HUES48 (cell line): ENCODE data around the gene SFTPA1.
A peak's percentile ranks its signal among the peaks of the same experiment; 100 is the strongest.
"Not testable (repeated sequence)": the region's sequence is repeated elsewhere in the genome, so short reads cannot be mapped to it uniquely, and the experiment has no call there.

Source experiments
- H3K27ac ChIP-seq: one replicate; pipeline ENCODE4 v1.7.0; 2013; ENCODE audit warnings: low read depth, low read length, inconsistent platforms
- H3K27me3 ChIP-seq: 2 replicates; pipeline ENCODE4 v1.6.1; 2013; ENCODE audit warnings: mild to moderate bottlenecking, low read length; ENCODE audit not compliant: control insufficient read depth, insufficient read depth
- H3K36me3 ChIP-seq: 2 replicates; pipeline ENCODE4 v1.6.1; 2013; ENCODE audit warnings: low read length; ENCODE audit not compliant: control insufficient read depth, insufficient read depth
- H3K4me1 ChIP-seq: 2 replicates; pipeline ENCODE4 v1.6.1; 2013; ENCODE audit warnings: mild to moderate bottlenecking, low read length; ENCODE audit not compliant: control insufficient read depth, insufficient read depth
- H3K4me3 ChIP-seq: 2 replicates; pipeline ENCODE4 v1.5.1; 2013; ENCODE audit warnings: mild to moderate bottlenecking, low read depth, low read length
- H3K9ac ChIP-seq: 2 replicates; pipeline ENCODE4 v1.6.1; 2013; ENCODE audit warnings: mild to moderate bottlenecking, low read depth, low read length, moderate library complexity
- H3K9me3 ChIP-seq: 2 replicates; pipeline ENCODE4 v1.6.1; 2013; ENCODE audit warnings: low read length; ENCODE audit not compliant: control insufficient read depth, insufficient read depth

SFTPA1 gene

DNA sequence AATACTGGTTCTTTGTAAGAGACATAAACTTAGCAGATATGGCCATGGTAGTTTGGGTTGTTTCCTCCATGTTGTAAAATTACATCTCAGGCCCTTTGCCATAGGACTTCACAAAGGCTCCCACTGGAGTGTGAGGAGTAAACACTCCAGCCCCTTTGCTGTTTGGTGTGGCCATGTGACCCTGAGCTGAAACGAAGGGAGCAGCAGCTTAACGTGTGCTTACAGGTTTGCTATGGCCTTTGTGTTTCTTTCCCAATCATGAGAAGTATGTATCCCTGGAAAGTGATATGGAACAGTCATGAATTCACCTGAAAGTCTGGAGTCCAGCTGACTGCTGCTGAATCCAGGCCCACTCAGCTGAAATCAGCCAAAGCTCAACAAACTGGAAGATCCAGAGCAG lies 23.8 kb upstream of the SFTPA1 start:
- Histone ChIP-seq H3K27ac (no peak overlapping the region), H3K9ac (no peak overlapping the region), H3K36me3 (no peaks in the 10 kb centered on the region), H3K27me3 (peaks cover 3% of the 10 kb centered on the region; the same call in 1 of the 2 replicates), H3K4me1 (no peaks in the 10 kb centered on the region), H3K4me3 (no peak overlapping the region), H3K9me3 (no peaks in the 10 kb centered on the region)

DNA sequence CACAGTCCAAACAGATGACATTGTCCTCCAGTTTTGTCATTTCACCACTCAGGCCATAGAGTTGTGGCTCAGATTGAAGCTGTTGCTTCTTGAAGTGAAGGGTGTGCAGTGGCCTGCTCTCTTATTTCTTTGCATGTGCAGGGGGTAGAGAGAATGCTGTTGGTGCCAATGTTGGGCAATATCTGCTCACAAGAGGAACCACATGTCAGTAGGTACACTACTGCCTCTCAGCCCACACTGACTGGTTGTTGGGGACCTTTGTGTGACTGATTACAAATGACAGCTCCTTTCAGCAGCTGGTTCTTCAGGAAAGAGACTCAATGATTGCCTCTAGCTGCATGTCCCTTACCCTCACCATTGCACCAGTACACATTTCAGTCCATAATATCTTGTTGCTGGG lies 21.9 kb upstream of the SFTPA1 start:
- no peaks in the 10 kb centered on the region for H3K4me1 ChIP-seq
- no peaks in the 10 kb centered on the region for H3K9me3 ChIP-seq
- H3K27ac ChIP-seq: no peak overlapping the region
- no peak overlapping the region for H3K4me3 ChIP-seq
- H3K36me3 ChIP-seq: no peaks in the 10 kb centered on the region
- H3K27me3 ChIP-seq: peaks cover 3% of the 10 kb centered on the region; the same call in 1 of the 2 replicates
- H3K9ac ChIP-seq: no peak overlapping the region

DNA sequence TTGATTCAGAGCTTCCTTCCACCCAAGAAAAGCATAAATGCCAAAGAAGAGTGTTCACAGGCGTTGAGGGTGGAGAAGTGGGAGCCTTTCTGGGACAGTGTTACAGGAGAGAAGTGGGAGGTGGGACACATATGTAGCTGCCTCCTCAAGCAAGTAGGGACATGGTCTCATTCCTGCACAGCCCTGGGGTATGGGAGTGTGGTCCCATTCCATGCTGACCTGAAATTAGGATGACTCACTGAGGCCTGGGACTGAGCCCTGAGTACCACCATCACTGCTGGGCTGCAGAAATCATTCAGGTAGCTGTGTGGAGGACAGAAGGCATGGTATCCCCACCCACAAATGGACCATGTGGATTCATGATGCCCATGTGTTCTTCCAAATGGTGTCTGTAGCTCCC lies 17.4 kb upstream of the SFTPA1 start:
- Histone ChIP-seq H3K4me1 (no peaks in the 10 kb centered on the region), H3K36me3 (no peaks in the 10 kb centered on the region), H3K4me3 (no peak overlapping the region), H3K27ac (no peak overlapping the region), H3K27me3 (no peaks in the 10 kb centered on the region), H3K9ac (no peak overlapping the region), H3K9me3 (peaks cover 17% of the 10 kb centered on the region)

DNA sequence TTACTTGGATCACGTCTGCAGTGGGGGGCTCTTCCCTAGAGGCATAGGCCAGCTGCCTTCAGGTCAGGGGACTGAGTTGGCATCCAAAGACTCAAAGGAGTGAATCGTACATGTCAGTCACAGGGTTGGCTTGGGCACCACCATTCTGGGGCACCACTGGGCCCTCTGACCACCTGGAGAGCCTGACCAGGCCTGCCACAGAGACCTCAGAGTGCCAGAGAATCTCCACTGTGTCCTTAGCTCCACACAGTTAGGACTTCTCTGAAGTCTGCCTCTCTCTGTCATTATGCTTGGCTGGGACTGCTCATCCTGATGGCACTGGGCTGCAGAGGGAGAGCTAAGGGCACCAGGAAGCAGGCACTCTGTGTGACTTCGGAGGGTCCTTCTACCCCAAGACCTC lies 16.2 kb upstream of the SFTPA1 start:
- not testable (repeated sequence) for H3K9ac ChIP-seq, H3K27me3 ChIP-seq, H3K36me3 ChIP-seq, H3K4me1 ChIP-seq, H3K4me3 ChIP-seq, H3K27ac ChIP-seq
- peaks cover 26% of the 10 kb centered on the region for H3K9me3 ChIP-seq

DNA sequence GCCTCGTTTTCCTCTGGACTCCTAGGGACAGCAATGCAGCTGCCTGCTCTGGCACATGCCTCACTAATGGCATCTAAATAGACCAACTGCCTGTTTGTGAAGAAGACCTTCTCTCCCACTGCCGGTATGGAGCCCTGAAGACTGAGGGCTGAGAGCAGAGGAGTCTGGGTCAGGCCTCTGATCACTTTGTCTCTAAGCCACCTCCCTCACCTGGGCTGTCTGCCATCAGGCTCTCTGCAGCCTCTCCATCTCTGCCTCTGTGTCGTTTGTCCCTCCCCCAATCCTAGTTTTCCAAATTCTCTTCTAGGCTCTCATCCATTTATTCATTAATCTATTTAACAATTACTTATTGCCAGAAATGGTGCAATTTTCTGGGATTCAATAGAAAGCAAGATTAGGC lies 15.2 kb upstream of the SFTPA1 start:
- H3K36me3 ChIP-seq: no peaks in the 10 kb centered on the region
- no peak overlapping the region for H3K4me3 ChIP-seq

DNA sequence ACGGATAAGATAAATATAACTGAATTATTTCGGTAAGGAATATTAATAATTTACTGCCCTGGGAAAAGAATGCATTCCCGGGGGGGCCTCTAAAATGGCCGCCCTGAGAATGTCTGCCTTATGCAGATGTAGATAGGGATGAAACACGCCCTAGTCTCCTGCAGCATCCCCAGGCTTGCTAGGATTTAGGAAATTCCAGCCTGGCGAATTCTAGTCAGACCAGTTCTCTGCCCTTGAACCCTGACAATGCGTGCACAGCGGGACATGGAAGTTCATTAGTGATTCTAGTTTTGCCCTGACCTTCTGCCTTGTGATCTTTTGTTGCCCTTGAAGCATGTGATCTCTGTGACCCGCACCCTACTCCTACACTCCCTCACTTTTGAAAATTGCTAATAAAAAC lies 11.1 kb upstream of the SFTPA1 start:
- not testable (repeated sequence) for H3K36me3 ChIP-seq, H3K4me3 ChIP-seq, H3K27me3 ChIP-seq, H3K9ac ChIP-seq
- peaks cover 14% of the 10 kb centered on the region; the same call in 1 of the 2 replicates for H3K4me1 ChIP-seq
- H3K27ac ChIP-seq: peak overlapping the region; percentile 57
- peaks cover 26% of the 10 kb centered on the region for H3K9me3 ChIP-seq

More for the DNA sequence above, 15.2 kb upstream of the SFTPA1 start:
- H3K9ac ChIP-seq: no peak overlapping the region
- H3K9me3 ChIP-seq: peaks cover 26% of the 10 kb centered on the region
- H3K27me3 ChIP-seq: no peaks in the 10 kb centered on the region
- H3K27ac ChIP-seq: no peak overlapping the region
- H3K4me1 ChIP-seq: peaks cover 6% of the 10 kb centered on the region; the same call in 1 of the 2 replicates

DNA sequence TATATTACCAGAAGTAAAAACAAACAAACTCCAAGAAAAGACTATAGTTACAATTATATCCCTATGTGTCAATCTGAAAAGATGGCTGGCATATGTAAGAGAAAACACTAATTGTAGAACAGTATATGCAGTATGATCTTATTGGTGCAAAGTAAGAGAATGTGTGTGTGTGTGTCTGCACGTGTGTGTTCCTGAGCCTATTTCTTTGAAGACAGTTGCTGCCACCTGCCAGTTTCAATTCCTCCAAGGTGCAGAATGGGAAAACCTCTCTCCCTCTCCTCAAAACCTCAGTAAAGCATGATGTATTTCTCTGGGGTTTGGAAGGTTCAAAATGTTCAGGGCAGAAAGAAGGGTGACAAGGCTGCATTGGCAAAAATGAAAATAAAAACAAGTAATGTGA lies 8.8 kb upstream of the SFTPA1 start:
- H3K9ac ChIP-seq: no peak overlapping the region
- H3K27me3 ChIP-seq: no peaks in the 10 kb centered on the region
- H3K36me3 ChIP-seq: no peaks in the 10 kb centered on the region
- peaks cover 23% of the 10 kb centered on the region for H3K9me3 ChIP-seq
- peaks cover 14% of the 10 kb centered on the region; the same call in 1 of the 2 replicates for H3K4me1 ChIP-seq
- no peak overlapping the region for H3K27ac ChIP-seq
- H3K4me3 ChIP-seq: no peak overlapping the region

DNA sequence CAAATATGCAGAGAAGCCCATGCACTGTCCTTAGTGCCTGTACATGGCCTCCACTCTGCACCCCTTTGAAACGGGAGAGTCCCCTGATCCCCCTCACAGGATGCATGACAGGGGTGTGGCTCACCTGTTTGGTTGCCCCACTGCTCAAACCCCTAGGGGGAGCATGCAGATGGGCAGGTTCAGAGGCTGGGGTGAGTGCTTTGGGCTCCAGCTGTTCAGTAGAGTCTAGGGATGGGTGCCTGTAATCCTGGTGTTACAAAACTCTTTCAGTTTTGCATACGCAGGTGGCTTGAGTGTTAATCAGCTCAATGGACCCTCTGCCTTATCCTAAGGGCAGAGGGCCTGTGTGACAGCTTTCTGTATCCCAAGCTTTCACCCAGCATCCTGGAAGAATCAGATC lies 7.8 kb upstream of the SFTPA1 start:
- Histone ChIP-seq H3K9ac (no peak overlapping the region), H3K4me3 (no peak overlapping the region), H3K36me3 (no peaks in the 10 kb centered on the region), H3K27ac (no peak overlapping the region), H3K27me3 (no peaks in the 10 kb centered on the region), H3K4me1 (peaks cover 14% of the 10 kb centered on the region; the same call in 1 of the 2 replicates), H3K9me3 (peaks cover 13% of the 10 kb centered on the region)

DNA sequence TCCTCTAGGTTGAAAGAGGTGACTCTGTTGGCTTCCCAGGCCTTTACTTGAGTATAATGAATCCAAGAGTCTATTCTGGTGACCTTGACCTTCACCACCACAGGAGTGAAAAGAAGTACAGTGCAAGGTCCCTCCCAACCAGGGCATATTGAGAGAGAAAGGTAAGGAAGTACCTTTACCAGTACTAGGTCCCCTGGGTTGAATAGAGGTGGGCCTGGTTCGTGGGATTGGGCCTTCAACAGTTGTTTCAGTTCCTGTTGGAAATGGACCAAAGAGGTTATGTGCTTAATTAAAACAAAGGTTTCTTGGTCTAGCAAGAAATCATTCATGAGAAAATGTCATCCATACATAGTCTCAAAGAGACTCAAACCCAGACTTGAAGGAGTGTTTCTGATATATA lies 6.4 kb upstream of the SFTPA1 start:
- no peak overlapping the region for H3K4me3 ChIP-seq
- H3K27me3 ChIP-seq: peaks cover 7% of the 10 kb centered on the region; the same call in 1 of the 2 replicates
- peaks cover 14% of the 10 kb centered on the region; the same call in 1 of the 2 replicates for H3K4me1 ChIP-seq
- H3K36me3 ChIP-seq: no peaks in the 10 kb centered on the region
- no peak overlapping the region for H3K27ac ChIP-seq
- no peaks in the 10 kb centered on the region for H3K9me3 ChIP-seq
- no peak overlapping the region for H3K9ac ChIP-seq

DNA sequence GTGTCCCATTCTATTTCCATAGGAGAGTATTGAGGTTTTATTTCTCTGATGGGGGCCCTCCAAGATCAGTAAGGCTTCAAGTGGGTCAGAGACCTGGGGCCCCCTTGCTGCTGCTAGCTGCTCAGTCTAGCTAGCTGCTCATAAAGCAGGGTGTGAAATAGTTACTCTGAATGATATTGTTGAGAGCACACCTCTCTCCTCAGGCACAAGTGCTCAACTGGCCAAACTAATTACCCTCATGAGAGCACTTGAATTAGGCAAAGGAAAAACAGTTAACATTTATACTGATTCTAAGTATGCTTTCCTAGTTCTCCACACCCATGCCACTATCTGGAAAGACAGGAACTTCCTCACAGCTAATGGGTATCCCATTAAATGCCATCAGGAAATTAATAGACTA lies 5.4 kb upstream of the SFTPA1 start:
- no peak overlapping the region for H3K9ac ChIP-seq
- H3K27ac ChIP-seq: no peak overlapping the region
- H3K4me3 ChIP-seq: no peak overlapping the region
- no peaks in the 10 kb centered on the region for H3K9me3 ChIP-seq
- peaks cover 7% of the 10 kb centered on the region; the same call in 1 of the 2 replicates for H3K27me3 ChIP-seq
- H3K36me3 ChIP-seq: no peaks in the 10 kb centered on the region
- peaks cover 10% of the 10 kb centered on the region; the same call in 1 of the 2 replicates for H3K4me1 ChIP-seq

DNA sequence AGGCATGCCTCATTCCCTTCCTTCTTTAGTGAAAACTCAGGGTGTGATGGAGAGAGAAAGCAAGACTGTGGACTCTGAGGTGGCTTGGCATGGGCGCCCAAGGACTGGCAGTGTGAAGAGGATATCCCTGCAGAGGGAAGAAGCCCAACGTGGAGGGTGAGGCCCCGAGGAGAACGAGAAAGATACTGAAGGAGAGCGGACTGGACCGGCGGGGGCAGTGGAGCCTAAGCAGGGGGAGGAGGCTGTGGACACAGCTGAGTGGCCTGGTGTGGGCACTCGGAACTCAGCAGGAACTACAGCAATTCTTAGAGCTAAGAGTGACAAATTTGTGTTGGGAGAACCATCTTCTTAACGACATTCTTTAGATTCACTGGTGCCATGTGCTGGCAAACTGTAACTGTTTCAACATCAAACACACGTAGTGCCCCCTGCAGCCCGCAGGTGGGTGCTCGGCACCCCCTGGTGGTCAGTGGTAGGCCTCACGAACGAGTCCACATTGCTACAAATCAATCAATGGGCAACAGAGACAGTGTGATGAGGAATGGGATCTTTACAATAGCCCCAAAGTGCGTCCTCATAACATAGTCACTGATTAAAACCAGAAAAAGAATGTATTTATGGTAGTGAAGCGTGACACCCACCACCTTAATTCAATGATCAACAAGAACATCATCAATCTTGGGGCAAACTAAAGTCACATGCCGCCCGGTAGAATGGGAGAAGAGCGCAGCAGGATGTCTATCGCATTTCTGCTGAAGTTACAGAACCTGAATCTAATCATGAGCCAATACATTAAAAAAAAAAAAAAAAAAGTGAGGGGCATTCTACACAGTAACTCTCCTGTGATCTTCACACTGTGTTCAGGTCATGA lies 2.0 kb upstream of the SFTPA1 start:
- Histone ChIP-seq H3K36me3 (no peaks in the 10 kb centered on the region), H3K4me1 (no peaks in the 10 kb centered on the region), H3K27ac (no peak overlapping the region), H3K4me3 (no peak overlapping the region), H3K27me3 (peaks cover 7% of the 10 kb centered on the region; the same call in 1 of the 2 replicates), H3K9ac (no peak overlapping the region), H3K9me3 (no peaks in the 10 kb centered on the region)
